GM21526 (cell line): ENCODE measurements around the gene LHX3.
"Not testable (repeated sequence)": the region's sequence is repeated elsewhere in the genome, so short reads cannot be mapped to it uniquely, and the experiment has no call there.

Experiments
- ATAC-seq: cut with Tn5 transposase; IDR thresholded peaks from one replicate; pipeline ENCODE4 v1.9.1; 2021; ENCODE audit warnings: moderate library complexity; ENCODE audit not compliant: unreplicated experiment, low FRiP score

The LHX3 gene

DNA sequence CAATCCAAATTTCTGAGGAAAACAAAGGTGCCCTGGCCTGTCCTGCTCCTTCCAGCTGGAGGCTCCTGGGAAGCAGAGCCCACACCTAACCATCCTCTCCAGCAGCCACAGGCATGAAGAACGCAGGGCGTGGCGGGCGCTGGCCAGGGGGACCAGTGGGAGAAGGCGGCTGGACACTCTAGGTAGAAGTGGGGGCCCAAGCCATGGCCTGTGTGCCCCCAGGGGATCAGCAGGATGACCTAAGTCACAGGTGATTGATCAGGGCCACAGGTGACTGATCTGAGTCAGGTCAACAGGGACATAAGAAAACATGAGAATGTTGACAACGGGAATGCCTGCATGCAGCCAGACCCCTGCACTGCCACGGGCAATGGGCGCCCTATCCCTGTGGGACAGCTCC is 37.3 kb upstream of the LHX3 start:
- no peak for ATAC-seq

DNA sequence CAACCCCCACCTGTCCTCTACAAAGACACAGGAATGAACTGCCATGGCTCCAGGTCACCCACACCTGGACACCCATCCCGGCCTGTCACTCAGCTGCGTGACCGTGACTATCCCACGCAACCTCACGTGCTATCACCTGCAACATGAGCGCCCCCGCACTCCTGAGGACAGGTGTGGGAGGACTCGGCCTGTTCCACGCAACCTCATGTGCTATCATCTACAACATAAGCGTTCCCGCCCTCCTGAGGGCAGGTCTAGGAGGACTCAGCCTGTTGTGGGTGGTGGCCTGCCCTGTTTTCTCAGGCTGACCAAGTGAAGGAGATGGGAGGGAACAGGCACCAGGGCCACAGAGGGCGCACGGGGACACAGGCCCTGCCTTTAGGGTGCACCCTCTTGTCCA is 36.6 kb upstream of the LHX3 start:
- no peak for ATAC-seq

GRCh38 chr9:136240941-136241340 is 36.0 kb upstream of the LHX3 start:
- ATAC-seq: no peak

DNA sequence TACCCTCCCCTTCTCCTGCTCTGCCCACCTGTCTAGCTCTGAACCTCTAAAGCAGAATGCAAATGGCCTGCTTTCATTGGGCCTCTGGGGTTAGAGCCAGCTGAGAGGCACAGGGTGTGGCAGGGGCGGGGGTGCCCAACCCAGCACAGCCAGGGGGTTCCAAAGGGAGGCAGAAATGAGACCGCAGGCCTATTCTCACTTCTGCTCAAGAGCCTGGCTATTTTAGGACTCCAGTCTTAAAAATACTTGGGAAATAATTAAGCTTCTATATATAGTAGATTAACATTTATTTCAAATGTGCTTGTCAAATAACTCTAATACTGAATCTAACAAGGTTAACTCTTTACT is 35.0 kb upstream of the LHX3 start:
- ATAC-seq: no peak

DNA sequence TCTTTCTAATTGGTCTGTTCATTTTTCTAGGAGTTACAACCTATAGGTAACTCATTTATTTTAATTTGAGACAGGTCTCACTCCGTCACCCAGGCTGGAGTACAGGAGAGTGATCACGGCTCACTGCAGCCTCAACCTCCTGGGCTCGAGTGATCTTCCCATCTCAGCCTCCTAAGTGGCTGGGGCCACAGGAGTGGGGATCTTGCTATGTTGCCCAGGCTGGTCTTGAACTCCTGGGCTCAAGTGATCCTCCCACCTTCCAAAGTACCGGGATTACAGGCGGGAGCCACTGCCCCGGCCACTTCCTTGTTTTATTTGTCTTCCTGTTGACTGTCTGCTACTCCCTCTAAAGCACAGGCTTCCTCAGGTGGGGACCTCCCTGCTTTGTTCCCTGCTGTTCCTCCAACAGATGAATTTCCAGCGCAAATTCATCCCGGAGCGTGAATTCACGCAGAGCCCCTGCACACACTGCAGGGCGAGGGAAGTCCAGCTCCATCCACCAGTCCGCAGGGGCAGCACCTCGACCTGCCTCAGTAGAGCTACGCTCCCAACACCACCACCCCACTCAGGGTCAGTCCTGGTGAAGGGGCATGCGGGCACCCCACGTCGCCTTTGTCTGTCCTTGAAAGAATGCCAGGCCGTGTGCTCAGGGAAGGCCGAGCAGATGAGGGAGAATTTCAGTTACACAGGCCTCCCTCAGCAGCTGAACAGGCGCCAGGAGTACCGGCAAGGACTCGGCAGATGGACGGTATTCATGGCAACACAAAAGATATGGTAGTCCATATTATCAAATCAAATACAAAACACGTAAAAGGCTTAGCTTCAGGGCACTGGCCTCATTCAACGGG is 34.4 kb upstream of the LHX3 start:
- ATAC-seq: no peak

DNA sequence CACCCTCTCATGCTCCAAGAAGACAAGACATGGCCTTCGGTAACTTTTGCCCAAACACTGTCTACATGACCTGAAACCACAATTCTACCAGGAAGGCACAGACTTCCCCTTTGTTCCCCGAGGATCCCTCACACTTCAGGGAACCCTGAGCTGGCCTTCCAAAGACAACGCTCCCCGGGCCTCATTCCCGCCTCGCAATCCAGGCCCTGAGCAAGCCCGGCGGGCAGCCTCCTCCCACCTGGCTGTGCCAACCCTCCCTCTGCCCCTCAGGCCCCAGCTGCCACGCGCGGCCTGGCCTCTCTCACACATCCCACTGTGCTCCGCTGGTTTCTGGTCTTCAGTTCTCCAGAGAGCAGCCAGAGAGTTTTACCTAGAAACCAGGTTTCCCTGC is 33.4 kb upstream of the LHX3 start:
- ATAC-seq: no peak

DNA sequence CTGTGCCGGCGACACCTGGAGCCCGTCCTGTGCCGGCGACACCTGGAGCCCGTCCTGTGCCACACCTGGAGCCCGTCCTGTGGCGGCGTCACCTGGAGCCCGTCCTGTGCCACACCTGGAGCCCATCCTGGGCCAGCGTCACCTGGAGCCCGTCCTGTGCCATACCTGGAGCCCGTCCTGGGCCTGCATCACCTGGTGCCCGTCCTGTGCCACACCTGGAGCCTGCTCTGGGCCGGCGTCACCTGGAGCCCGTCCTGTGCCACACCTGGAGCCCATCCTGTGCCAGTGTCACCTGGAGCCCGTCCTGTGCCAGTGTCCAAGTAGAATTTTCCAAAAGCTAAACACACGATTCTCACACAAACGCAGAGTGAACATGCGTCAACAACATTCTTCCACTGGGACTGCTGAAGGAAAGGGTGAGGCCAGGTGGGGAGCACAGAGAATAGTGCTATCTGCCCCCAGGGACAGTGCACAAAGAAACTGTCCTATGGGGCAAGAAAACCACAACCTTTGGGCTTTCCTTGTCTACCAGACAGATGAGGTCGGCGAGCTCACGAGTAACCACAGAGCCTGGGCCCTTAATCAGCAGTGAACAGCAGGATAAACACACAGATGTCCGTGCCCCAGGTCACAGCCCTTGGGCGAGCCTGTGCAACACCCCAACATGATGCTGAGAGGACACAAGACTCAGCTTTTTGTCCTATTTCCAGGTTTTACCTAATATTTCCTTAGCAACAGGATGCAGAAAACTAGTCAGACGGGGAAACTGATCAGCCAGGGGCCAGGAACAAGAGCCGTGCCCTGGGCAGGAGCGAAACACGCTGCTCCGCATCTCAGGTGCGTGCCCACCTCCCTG is 32.8 kb upstream of the LHX3 start:
- ATAC-seq: no peak

DNA sequence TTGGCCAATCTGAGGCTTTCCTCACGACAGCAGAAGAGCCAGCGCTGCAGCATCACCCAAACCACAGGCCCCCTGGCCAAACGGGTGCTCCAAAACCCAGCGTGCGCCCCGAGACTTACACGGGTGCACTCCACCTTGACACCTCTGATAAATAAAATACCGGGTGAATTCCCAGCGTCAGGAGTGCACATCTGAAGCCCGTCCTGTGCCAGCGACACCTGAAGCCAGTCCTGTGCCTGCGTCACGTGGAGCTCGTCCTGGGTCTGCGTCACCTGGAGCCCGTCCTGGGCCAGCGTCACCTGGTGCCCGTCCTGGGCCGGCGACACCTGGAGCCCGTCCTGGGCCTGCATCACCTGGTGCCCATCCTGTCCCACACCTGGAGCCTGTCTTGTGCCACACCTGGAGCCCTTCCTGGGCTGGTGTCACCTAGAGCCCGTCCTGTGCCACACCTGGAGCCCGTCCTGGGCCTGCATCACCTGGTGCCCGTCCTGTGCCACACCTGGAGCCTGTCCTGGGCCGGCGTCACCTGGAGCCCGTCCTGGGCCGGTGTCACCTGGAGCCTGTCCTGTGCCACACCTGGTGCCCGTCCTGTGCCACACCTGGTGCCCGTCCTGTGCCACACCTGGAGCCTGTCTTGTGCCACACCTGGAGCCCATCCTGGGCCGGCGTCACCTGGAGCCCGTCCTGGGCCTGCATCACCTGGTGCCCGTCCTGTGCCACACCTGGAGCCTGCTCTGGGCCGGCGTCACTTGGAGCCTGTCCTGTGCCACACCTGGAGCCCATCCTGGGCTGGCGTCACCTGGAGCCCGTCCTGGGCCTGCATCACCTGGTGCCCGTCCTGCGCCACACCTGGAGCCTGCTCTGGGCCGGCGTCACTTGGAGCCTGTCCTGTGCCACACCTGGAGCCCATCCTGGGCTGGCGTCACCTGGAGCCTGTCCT is 31.8 kb upstream of the LHX3 start:
- not testable (repeated sequence) for ATAC-seq

- ATAC-seq: no peak
Measured at GRCh38 chr9:136235709-136236455, 31.0 kb upstream of the LHX3 start.

DNA sequence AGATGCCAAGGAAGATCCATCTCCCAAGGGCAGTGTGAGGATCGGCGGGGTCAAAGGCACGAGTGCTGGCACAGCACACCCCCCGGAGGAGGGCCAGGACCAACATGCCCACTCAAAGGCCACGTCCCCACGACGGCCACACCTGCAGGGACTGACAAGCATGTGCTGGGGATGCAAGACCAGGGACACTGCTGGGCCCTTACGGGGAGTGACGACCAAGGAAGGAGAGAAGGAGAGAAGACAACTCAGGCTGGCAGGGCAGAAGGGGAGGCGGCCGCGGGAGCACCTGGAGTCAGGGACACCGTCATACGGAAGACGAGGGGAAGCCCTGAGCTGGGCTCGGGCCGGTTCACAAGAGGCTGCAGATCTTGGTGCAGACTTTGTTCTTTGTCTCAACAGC is 30.2 kb upstream of the LHX3 start:
- no peak for ATAC-seq

GRCh38 chr9:136234597-136234996 is 29.7 kb upstream of the LHX3 start:
- ATAC-seq: no peak

DNA sequence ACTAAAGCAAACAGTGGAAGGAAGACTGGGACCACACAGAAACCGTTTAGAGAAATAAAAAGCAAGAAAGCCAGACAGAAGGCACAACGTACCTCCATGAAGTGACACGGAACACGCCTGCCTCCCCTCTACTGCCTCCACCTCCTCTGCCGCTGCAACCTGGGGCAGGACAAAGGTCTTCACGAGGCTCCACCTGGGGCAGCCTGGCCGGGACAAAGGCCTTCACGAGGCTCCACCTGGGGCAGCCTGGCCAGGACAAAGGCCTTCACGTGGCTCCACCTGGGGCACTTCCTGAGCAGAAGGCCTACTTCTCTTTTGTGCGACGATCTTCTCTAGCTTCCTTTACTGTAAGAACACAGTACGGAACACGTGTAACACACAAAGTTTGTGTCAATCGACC is 28.9 kb upstream of the LHX3 start:
- no peak for ATAC-seq

- ATAC-seq: no peak
Measured at GRCh38 chr9:136233411-136233810, 28.5 kb upstream of the LHX3 start.

- no peak for ATAC-seq
Measured at GRCh38 chr9:136232969-136233368, 28.0 kb upstream of the LHX3 start.

- no peak for ATAC-seq
Measured at GRCh38 chr9:136231478-136232297, 26.8 kb upstream of the LHX3 start.

- no peak for ATAC-seq
Measured at GRCh38 chr9:136230773-136231172, 25.8 kb upstream of the LHX3 start.

- no peak for ATAC-seq
Measured at GRCh38 chr9:136230365-136230764, 25.4 kb upstream of the LHX3 start.

GRCh38 chr9:136229096-136230065 is 24.5 kb upstream of the LHX3 start:
- no peak for ATAC-seq
